CD8-positive, alpha-beta memory T cell (primary cell): ENCODE measurements around the gene SEC24A. TPM values are rescaled to one million over a fixed set of nuclear protein-coding genes. Genes with fewer than 3 reads are reported as not detected.
"Not testable (repeated sequence)": the region's sequence is repeated elsewhere in the genome, so short reads cannot be mapped to it uniquely, and the experiment has no call there.

ENCODE experiments used
- CTCF ChIA-PET: fragments of 350-600 bp; sonication (Branson Sonifier 250); formaldehyde crosslinking; loops from one replicate; lab custom pipeline; 2021; ENCODE audit warnings: antibody characterized with exemption; lab: Charles Lee
- POLR2A ChIA-PET: fragments of 350-600 bp; sonication (Branson Sonifier 250); formaldehyde crosslinking; loops from one replicate; lab custom pipeline; 2021; ENCODE audit warnings: antibody characterized with exemption; lab: Charles Lee
- DNase-seq, 5 donors: peaks; one replicate each; pipeline versions ENCODE4 v3.0.0 to v3.0.0-alpha.2; 2020 to 2022; ENCODE audit warnings: mixed read lengths in 1 of 5
- H3K27ac ChIP-seq: one replicate; pipeline ENCODE4 v1.7.0; 2013; ENCODE audit warnings: low read depth, mild to moderate bottlenecking, low read length, moderate library complexity
- H3K27me3 ChIP-seq: 2 replicates; pipeline ENCODE4 v1.7.0; 2013; ENCODE audit warnings: low read length, mild to moderate bottlenecking; ENCODE audit not compliant: insufficient read depth, poor library complexity, severe bottlenecking
- H3K36me3 ChIP-seq: 2 replicates; pipeline ENCODE4 v1.7.0; 2013; ENCODE audit warnings: mild to moderate bottlenecking, low read length, moderate library complexity; ENCODE audit not compliant: insufficient read depth
- H3K4me1 ChIP-seq: 2 replicates; pipeline ENCODE4 v1.7.0; 2013; ENCODE audit warnings: mild to moderate bottlenecking, low read length, moderate library complexity; ENCODE audit not compliant: insufficient read depth
- H3K4me3 ChIP-seq: 2 replicates; pipeline ENCODE4 v1.7.0; 2013; ENCODE audit warnings: mild to moderate bottlenecking, low read length
- H3K9me3 ChIP-seq: 2 replicates; pipeline ENCODE4 v1.7.0; 2013; ENCODE audit warnings: mild to moderate bottlenecking, low read length
- H3K27ac Mint-ChIP-seq, 8 donors: one replicate each; pipeline ENCODE4 v1.8.0; 2020 to 2021; ENCODE audit warnings: mixed read lengths in 8 of 8, mild to moderate bottlenecking in 6 of 8, inconsistent platforms in 3 of 8, moderate library complexity in 3 of 8
- H3K27me3 Mint-ChIP-seq, 2 donors: one replicate each; pipeline ENCODE4 v1.8.0; 2020 to 2021; ENCODE audit warnings: mixed read lengths in 2 of 2, mild to moderate bottlenecking in 1 of 2, moderate library complexity in 1 of 2
- H3K36me3 Mint-ChIP-seq, 3 donors: one replicate each; pipeline ENCODE4 v1.8.0; 2020 to 2021; ENCODE audit warnings: mixed read lengths in 3 of 3, inconsistent platforms in 1 of 3, mild to moderate bottlenecking in 1 of 3
- H3K4me1 Mint-ChIP-seq, 3 donors: one replicate each; pipeline ENCODE4 v1.8.0; 2020 to 2021; ENCODE audit warnings: mixed read lengths in 3 of 3, inconsistent platforms in 1 of 3, mild to moderate bottlenecking in 1 of 3
- H3K4me3 Mint-ChIP-seq, 7 donors: one replicate each; pipeline ENCODE4 v1.8.0; 2020 to 2021; ENCODE audit warnings: mixed read lengths in 7 of 7, mild to moderate bottlenecking in 6 of 7, moderate library complexity in 4 of 7, inconsistent platforms in 2 of 7
- H3K9me3 Mint-ChIP-seq, 5 donors: one replicate each; pipeline ENCODE4 v1.8.0; 2020 to 2022; ENCODE audit warnings: mixed read lengths in 5 of 5, mild to moderate bottlenecking in 3 of 5, moderate library complexity in 2 of 5, inconsistent platforms in 1 of 5
- polyA plus RNA-seq: library from polyadenylated mRNA; unstranded; fragments of 300-500 nt; fragmentation: Illumina TruSeq; gene quantifications from one replicate; pipeline ENCODE4 v1.2.3, GENCODE V29; 2021
- total RNA-seq, 2 experiments: library from RNA; stranded (reverse); gene quantifications; one replicate each; pipeline ENCODE4 v1.2.3, GENCODE V29; 2021

The SEC24A gene
- total and polyA plus RNA-seq, 3 experiments from 2014 or later, result 8.1 to 21.2 (median 18.8) TPM

DNA sequence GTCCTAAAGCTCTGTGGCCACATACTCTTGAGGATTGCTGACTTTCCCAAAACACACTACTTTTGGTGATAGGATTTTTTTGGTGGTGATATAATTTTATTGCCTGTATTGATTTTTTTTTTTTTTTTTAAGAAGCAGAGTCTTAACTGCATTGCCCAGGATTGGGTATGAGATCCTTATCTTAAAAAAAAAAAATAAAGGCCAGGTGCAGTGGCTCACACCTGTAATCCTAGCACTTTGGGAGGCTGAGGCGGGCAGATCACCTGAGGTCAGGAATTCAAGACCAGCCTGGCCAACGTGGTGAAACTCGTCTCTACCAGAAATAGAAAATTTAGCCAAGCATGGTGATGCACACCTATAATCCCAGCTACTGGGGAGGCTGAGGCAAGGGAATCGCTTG, 28.8 kb downstream of the SEC24A start:
- H3K4me1 Mint-ChIP-seq, POLR2A ChIA-PET, H3K9me3 ChIP-seq, H3K27ac Mint-ChIP-seq, H3K4me1 ChIP-seq, DNase-seq, H3K4me3 Mint-ChIP-seq, H3K9me3 Mint-ChIP-seq, H3K27ac ChIP-seq, H3K27me3 Mint-ChIP-seq, H3K27me3 ChIP-seq, H3K4me3 ChIP-seq, CTCF ChIA-PET: not testable (repeated sequence)
- peaks cover 24% of the 10 kb centered on the region for H3K36me3 ChIP-seq
- H3K36me3 Mint-ChIP-seq, result peaks cover 0 to 66% (median 3%) of the 10 kb centered on the region in 3 donors

DNA sequence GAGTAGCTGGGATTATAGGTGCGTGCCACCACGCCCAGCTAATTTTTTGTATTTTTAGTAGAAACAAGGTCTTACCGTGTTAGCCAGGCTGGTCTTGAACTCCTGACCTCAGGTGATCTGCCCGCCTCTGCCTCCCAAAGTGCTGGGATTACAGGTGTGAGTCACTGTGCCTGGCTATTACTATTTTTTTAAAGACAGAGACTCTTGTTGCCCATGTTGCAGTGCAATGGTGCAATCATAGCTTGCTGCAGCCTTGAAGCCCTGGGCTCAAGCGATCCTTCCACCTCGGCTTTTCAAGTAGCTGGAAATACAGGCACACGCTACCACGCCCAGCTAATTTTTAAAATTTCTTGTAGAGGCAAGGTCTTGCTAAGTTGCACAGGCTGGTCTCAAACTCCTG, 41.6 kb downstream of the SEC24A start:
- H3K27ac ChIP-seq, H3K4me3 Mint-ChIP-seq, H3K27ac Mint-ChIP-seq, H3K4me3 ChIP-seq, DNase-seq, H3K27me3 ChIP-seq, H3K27me3 Mint-ChIP-seq, CTCF ChIA-PET, H3K9me3 ChIP-seq, POLR2A ChIA-PET, H3K9me3 Mint-ChIP-seq, H3K4me1 ChIP-seq, H3K4me1 Mint-ChIP-seq: not testable (repeated sequence)
- peaks cover 11 to 75% (median 28%) of the 10 kb centered on the region in 3 donors for H3K36me3 Mint-ChIP-seq
- peaks cover 19% of the 10 kb centered on the region for H3K36me3 ChIP-seq

- H3K27ac Mint-ChIP-seq, result peak overlapping the region in 1 of 8 donors; percentile 75
- no peak overlapping the region for H3K4me3 ChIP-seq
- H3K36me3 ChIP-seq, result peaks cover 11% of the 10 kb centered on the region
- no peaks in the 10 kb centered on the region for H3K4me1 ChIP-seq
- no peak overlapping the region for H3K27ac ChIP-seq
- H3K27me3 ChIP-seq, result no peaks in the 10 kb centered on the region
- peaks cover 10 to 64% (median 22%) of the 10 kb centered on the region in 3 donors for H3K36me3 Mint-ChIP-seq
- no peaks in the 10 kb centered on the region for H3K4me1 Mint-ChIP-seq
- no peaks in the 10 kb centered on the region for H3K27me3 Mint-ChIP-seq
- ChIA-PET POLR2A (no interaction called here), CTCF (no interaction called here)
- H3K9me3 ChIP-seq, result no peaks in the 10 kb centered on the region
- no peaks in the 10 kb centered on the region for H3K9me3 Mint-ChIP-seq
- DNase-seq, result no peak
- no peak overlapping the region for H3K4me3 Mint-ChIP-seq
These were observed 44.1 kb downstream of the SEC24A start for GRCh38 chr5:134692722-134693121.

DNA sequence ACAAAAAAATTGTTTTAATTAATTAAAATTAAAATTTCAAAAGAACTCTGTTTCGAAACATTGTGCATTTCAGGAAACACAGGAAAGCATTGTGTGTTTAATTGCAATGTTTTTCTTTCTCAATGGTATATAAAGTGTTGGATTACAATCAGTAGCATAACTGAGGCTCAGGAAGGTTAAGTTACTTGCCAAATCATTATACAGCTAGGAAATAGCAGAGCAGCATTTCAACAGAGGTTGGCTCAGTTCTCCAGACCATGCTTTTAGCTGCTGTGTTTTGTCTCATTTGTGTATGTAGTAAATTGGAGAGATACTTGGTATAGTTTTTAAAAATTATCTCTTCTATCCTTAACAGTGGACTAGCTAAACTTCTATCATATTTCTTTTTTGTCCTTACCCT, 59.7 kb downstream of the SEC24A start:
- H3K27me3 ChIP-seq, result no peaks in the 10 kb centered on the region
- ChIA-PET POLR2A (no interaction called here), CTCF (interaction anchor here (0.6 kb wide), 1 partner anchor 341 kb away, joined by 3 read pairs; no protein-coding TSS in a partner anchor)
- H3K4me3 ChIP-seq, result no peak overlapping the region
- no peak overlapping the region for H3K27ac ChIP-seq
- no peaks in the 10 kb centered on the region for H3K9me3 Mint-ChIP-seq
- no peak overlapping the region for H3K4me3 Mint-ChIP-seq
- H3K27ac Mint-ChIP-seq, result no peak overlapping the region
- H3K9me3 ChIP-seq, result no peaks in the 10 kb centered on the region
- no peak for DNase-seq
- no peaks in the 10 kb centered on the region for H3K27me3 Mint-ChIP-seq
- peaks cover 25% of the 10 kb centered on the region for H3K36me3 ChIP-seq
- no peaks in the 10 kb centered on the region for H3K4me1 ChIP-seq
- no peaks in the 10 kb centered on the region for H3K4me1 Mint-ChIP-seq
- H3K36me3 Mint-ChIP-seq, result peaks cover 4 to 62% (median 10%) of the 10 kb centered on the region in 3 donors

- H3K36me3 ChIP-seq, result peaks cover 12% of the 10 kb centered on the region
- CTCF ChIA-PET, result no interaction called here
These were observed 65.5 kb downstream of the SEC24A start for GRCh38 chr5:134714120-134714519.

GRCh38 chr5:134714541-134714940, 66.0 kb downstream of the SEC24A start:
- no peaks in the 10 kb centered on the region for H3K27me3 ChIP-seq
- Mint-ChIP-seq H3K4me3 (no peak overlapping the region), H3K4me1 (no peaks in the 10 kb centered on the region), H3K36me3 (peaks cover 11 to 56% (median 13%) of the 10 kb centered on the region in 3 donors), H3K27me3 (no peaks in the 10 kb centered on the region), H3K9me3 (no peaks in the 10 kb centered on the region), H3K27ac (no peak overlapping the region)
- no peak for DNase-seq
- no peaks in the 10 kb centered on the region for H3K9me3 ChIP-seq
- no peak overlapping the region for H3K4me3 ChIP-seq
- H3K27ac ChIP-seq, result no peak overlapping the region
- H3K36me3 ChIP-seq, result peaks cover 12% of the 10 kb centered on the region
- H3K4me1 ChIP-seq, result no peaks in the 10 kb centered on the region
- POLR2A ChIA-PET, result no interaction called here
- CTCF ChIA-PET, result no interaction called here

More at GRCh38 chr5:134714120-134714519, 65.5 kb downstream of the SEC24A start:
- H3K4me3 Mint-ChIP-seq, result no peak overlapping the region
- Histone ChIP-seq H3K4me1 (no peaks in the 10 kb centered on the region), H3K9me3 (no peaks in the 10 kb centered on the region), H3K27me3 (no peaks in the 10 kb centered on the region), H3K27ac (no peak overlapping the region), H3K4me3 (no peak overlapping the region)
- no peak overlapping the region for H3K27ac Mint-ChIP-seq
- H3K36me3 Mint-ChIP-seq, result peaks cover 13 to 56% (median 15%) of the 10 kb centered on the region in 3 donors
- no peaks in the 10 kb centered on the region for H3K9me3 Mint-ChIP-seq
- no peaks in the 10 kb centered on the region for H3K4me1 Mint-ChIP-seq
- no peaks in the 10 kb centered on the region for H3K27me3 Mint-ChIP-seq
- POLR2A ChIA-PET, result no interaction called here
- no peak for DNase-seq

GRCh38 chr5:134715466-134715865, 66.9 kb downstream of the SEC24A start:
- H3K4me3 ChIP-seq, H3K9me3 ChIP-seq, CTCF ChIA-PET, POLR2A ChIA-PET, H3K27ac ChIP-seq, H3K4me3 Mint-ChIP-seq, H3K27me3 ChIP-seq, H3K27me3 Mint-ChIP-seq, H3K4me1 Mint-ChIP-seq, H3K9me3 Mint-ChIP-seq, H3K4me1 ChIP-seq, DNase-seq: not testable (repeated sequence)
- Mint-ChIP-seq H3K27ac (peak overlapping the region in 1 of 8 donors; percentile 25), H3K36me3 (peaks cover 10 to 54% (median 13%) of the 10 kb centered on the region in 3 donors)
- H3K36me3 ChIP-seq, result peaks cover 17% of the 10 kb centered on the region

- Histone ChIP-seq H3K4me3 (no peak overlapping the region), H3K36me3 (peaks cover 5% of the 10 kb centered on the region), H3K9me3 (no peaks in the 10 kb centered on the region), H3K27ac (no peak overlapping the region), H3K27me3 (no peaks in the 10 kb centered on the region), H3K4me1 (no peaks in the 10 kb centered on the region)
- DNase-seq, result no peak
- H3K36me3 Mint-ChIP-seq, result peaks cover 0 to 48% (median 4%) of the 10 kb centered on the region in 3 donors
- no peak overlapping the region for H3K4me3 Mint-ChIP-seq
- H3K27me3 Mint-ChIP-seq, result no peaks in the 10 kb centered on the region
- H3K4me1 Mint-ChIP-seq, result no peaks in the 10 kb centered on the region
- POLR2A ChIA-PET, result no interaction called here
- CTCF ChIA-PET, result interaction anchor here (0.6 kb wide), 1 partner anchor 12 kb away, joined by 3 read pairs; no protein-coding TSS in a partner anchor
- no peak overlapping the region for H3K27ac Mint-ChIP-seq
- H3K9me3 Mint-ChIP-seq, result no peaks in the 10 kb centered on the region
These were observed 76.3 kb downstream of the SEC24A start for GRCh38 chr5:134724872-134725271.
